PC-3 (cell line): ENCODE data around the gene UGT2B28.

Experiments used
- CTCF ChIP-seq: fragments of 300-600 bp; sonication (generic); conservative IDR thresholded peaks from 2 replicates; pipeline ENCODE4 v1.5.1; 2017; ENCODE audit warnings: antibody characterized with exemption, low read depth, mild to moderate bottlenecking, low read length
- EZH2 ChIP-seq: fragments of 300-600 bp; sonication (generic); IDR thresholded peaks from one replicate; pipeline ENCODE4 v1.6.1; 2017; ENCODE audit warnings: antibody characterized with exemption, mild to moderate bottlenecking, low read length; ENCODE audit not compliant: unreplicated experiment
- EZH2phosphoT487 ChIP-seq: fragments of 300-600 bp; sonication (generic); IDR thresholded peaks from 2 replicates; pipeline ENCODE4 v1.6.1; 2018; ENCODE audit warnings: mild to moderate bottlenecking, antibody characterized with exemption, low read length, borderline replicate concordance

GRCh38 chr4:69322055-69322454, 41.8 kb downstream of the UGT2B28 start:
- no peak for TF ChIP-seq EZH2
- no peak for TF ChIP-seq CTCF
- no peak for TF ChIP-seq EZH2phosphoT487
